GM19438 (cell line): ENCODE measurements around the gene ANKIB1.
"Not testable (repeated sequence)": the region's sequence is repeated elsewhere in the genome, so short reads cannot be mapped to it uniquely, and the experiment has no call there.

Experiments
- ATAC-seq: cut with Tn5 transposase; IDR thresholded peaks from one replicate; pipeline ENCODE4 v1.9.1; 2021; ENCODE audit warnings: low read depth; ENCODE audit not compliant: unreplicated experiment

ANKIB1 gene

DNA sequence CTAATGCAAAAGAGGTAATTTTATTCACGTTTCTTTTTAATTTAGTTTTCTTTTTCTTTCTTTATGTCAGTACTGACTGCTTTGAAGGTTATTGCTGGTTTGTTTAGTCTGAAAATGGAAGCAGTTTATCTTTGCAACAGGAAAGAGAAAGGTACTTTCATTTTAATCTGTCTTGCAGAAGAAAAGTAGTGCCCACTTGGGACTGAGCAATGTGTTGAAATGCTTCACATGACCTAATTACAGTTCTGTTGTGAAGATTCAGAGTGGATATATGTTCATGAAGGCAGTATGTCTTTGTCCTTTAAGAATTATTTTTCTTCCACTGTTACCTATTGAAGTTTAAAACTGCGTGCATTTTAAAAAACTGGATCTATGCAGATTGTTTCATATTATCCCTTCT is 80.1 kb downstream of the ANKIB1 start:
- ATAC-seq, result no peak

GRCh38 chr7:92330835-92331438 is 85.2 kb downstream of the ANKIB1 start:
- no peak for ATAC-seq

DNA sequence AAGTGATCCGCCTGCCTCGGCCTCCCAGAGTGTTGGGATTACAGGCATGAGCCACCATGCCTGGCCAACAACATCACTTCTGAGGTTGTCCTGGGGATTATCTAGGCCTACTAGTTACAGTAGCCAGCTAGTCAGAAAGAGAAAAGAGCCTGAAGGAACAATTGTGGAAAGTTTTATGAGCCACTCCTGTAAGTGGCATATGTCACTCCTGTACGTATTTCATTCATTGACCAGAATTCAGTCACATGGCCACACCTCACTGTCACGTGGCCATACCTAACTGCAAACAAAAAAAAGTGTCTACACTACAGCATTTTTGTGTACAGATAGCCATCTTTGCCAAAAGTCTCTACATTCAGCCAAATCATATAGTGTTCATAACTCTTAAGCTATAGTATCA is 85.7 kb downstream of the ANKIB1 start:
- no peak for ATAC-seq

- ATAC-seq, result no peak
Measured at GRCh38 chr7:92332782-92333181, 87.0 kb downstream of the ANKIB1 start.

GRCh38 chr7:92333866-92334265 is 88.1 kb downstream of the ANKIB1 start:
- no peak for ATAC-seq

- no peak for ATAC-seq
Measured at GRCh38 chr7:92335574-92335973, 89.8 kb downstream of the ANKIB1 start.

GRCh38 chr7:92336662-92337340 is 91.0 kb downstream of the ANKIB1 start:
- no peak for ATAC-seq

DNA sequence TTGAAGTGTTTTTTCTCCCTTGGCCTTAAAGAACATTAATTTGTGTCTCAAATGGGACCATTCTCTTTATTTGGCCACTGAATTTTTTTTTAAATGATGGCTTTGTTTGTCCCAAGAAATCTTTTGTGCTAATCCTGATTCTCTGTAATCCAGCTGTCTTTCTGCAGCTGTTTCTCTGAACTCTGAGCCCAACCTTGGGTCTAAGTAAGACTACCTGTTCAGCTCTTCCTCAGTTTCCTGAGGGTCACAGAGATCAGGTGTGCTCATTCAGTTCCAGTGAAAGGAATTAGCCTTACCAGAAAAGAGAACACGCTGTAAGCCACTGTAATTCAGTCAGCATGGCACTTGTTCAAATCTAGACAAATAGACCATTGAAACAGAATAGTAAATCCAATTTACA is 94.2 kb downstream of the ANKIB1 start:
- ATAC-seq, result no peak

- no peak for ATAC-seq
Measured at GRCh38 chr7:92343714-92344113, 97.9 kb downstream of the ANKIB1 start.

GRCh38 chr7:92352009-92352408 is 106.2 kb downstream of the ANKIB1 start:
- no peak for ATAC-seq

DNA sequence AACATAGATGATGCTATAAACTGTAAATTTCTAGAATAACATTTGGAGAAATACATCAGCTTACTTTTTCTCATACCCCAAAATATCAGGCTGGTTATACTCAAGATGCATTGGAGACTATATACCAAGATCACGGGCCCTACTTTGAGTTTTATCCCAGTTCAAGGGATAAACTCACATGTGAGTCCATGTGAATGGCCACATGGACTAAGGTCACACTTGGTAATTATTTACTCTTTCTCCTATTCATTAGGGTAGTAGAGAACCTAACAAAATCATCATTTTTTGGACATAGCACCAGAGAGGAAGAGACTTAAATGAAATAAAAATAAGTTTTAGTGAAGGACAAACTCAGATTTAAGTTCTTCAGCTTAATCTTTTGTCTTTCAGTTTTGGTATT is 108.4 kb downstream of the ANKIB1 start:
- no peak for ATAC-seq

GRCh38 chr7:92356406-92356805 is 110.6 kb downstream of the ANKIB1 start:
- ATAC-seq, result no peak

DNA sequence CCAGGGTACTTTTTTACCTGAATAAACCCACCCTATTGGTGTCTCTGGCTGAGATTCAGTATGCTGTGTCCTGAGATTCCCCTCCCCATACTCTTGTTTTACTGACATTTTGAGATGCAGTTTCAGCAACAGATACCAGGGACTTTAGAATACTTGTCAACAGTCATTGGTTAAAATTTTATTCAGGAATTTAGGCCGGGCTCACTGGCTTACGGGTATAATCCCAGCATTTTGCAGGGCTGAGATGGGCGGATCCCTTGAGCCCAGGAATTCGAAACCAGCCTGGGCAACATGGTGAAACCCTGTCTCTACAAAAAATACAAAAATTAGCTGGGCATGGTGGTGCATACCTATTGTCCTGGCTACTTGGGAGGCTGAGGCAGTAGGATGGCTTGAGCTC is 111.5 kb downstream of the ANKIB1 start:
- ATAC-seq, result no peak

DNA sequence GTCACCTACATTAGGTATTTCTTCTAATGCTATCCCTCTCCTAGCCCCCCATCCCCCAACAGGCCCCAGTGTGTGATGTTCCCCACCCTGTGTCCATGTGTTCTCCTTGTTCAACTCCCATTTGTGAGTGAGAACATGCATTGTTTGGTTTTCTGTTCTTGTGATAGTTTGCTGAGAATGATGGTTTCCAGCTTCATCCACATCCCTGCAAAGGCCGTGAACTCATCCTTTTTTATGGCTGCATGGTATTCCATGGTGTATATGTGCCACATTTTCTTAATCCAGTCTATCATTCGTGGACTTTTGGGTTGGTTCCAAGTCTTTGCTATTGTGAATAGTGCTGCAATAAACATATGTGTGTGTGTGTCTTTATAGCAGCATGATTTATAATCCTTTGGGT is 113.4 kb downstream of the ANKIB1 start:
- ATAC-seq, result not testable (repeated sequence)

GRCh38 chr7:92359801-92360200 is 114.0 kb downstream of the ANKIB1 start:
- no peak for ATAC-seq

- ATAC-seq, result no peak
Measured at GRCh38 chr7:92360387-92360786, 114.6 kb downstream of the ANKIB1 start.

DNA sequence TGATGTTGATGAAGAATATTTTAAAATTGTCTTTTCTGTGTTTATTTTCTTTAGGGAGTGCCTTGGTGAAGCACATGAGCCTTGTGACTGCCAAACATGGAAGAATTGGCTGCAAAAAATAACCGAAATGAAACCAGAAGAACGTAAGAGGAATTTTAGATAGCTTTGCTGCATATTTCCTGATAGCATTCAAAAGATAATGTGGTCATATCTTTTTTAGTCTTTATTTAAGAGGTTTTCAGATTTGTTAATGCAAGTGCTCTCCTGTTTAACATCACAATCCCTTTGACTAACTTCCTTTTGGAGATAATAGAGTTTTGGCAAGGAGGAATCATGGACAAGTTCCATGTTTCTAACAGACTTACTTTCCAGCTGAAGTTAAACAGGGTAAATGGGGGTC is 116.4 kb downstream of the ANKIB1 start:
- no peak for ATAC-seq

- no peak for ATAC-seq
Measured at GRCh38 chr7:92366730-92367129, 121.0 kb downstream of the ANKIB1 start.

DNA sequence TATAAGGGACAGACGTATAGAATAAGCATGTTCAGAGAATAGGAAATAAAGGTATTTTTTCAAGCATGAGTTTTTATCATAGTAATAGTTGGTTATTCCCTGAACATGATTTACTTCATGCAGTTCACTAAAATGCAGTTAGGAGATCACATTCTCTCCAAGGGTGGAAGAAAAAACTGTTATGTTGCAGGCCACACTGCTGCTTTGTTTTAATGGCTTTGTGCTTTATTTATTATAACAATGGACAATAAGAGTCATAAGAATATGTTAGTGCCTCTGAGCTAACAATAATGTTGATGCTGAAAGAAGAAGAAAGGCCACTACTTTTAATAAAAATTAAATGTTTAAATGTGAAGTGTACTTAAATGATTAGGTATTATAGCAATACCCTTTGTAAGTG is 123.0 kb downstream of the ANKIB1 start:
- ATAC-seq, result no peak

DNA sequence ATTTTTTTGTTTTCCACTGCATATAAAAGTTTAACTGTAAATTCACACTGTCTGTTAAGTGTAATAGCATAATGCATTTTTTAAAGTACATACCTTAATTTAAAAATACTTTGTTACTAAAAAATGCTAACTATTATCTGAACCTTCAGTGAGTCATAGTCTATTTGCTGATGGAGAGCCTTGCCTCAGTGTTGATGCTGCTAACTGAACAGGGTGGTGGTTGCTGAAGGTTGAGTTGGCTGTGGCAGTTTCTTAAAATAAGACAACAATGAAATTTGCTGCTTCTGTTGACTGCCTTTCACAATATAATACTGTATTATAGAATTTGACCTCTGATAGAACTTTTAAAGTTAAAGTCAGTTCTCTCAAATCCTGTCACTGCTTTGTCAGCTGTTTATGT is 129.2 kb downstream of the ANKIB1 start:
- no peak for ATAC-seq

GRCh38 chr7:92391071-92391470 is 145.3 kb downstream of the ANKIB1 start:
- no peak for ATAC-seq

DNA sequence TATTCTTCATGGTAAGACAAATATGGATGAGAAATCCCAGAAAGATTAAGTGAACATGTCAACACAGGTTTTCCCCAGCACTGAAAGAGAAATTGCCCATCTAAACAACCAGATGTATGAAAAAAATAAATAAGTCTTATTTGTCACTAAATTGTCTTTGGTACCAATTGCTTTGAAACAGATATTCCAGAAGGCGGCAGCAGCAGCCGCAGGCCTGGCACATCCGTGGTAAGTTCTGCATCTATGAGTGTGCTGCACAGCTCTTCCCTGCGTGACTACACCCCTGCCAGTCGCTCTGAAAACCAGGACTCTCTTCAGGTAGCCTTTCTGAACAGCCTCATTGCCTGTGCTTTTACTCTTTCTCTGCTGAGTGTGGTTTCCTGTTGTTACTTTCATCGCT is 151.8 kb downstream of the ANKIB1 start:
- no peak for ATAC-seq

GRCh38 chr7:92400013-92400412 is 154.2 kb downstream of the ANKIB1 start:
- no peak for ATAC-seq
